ENCODE measurements around the gene MIAT.

- TF ChIP-seq, protein P1, sequence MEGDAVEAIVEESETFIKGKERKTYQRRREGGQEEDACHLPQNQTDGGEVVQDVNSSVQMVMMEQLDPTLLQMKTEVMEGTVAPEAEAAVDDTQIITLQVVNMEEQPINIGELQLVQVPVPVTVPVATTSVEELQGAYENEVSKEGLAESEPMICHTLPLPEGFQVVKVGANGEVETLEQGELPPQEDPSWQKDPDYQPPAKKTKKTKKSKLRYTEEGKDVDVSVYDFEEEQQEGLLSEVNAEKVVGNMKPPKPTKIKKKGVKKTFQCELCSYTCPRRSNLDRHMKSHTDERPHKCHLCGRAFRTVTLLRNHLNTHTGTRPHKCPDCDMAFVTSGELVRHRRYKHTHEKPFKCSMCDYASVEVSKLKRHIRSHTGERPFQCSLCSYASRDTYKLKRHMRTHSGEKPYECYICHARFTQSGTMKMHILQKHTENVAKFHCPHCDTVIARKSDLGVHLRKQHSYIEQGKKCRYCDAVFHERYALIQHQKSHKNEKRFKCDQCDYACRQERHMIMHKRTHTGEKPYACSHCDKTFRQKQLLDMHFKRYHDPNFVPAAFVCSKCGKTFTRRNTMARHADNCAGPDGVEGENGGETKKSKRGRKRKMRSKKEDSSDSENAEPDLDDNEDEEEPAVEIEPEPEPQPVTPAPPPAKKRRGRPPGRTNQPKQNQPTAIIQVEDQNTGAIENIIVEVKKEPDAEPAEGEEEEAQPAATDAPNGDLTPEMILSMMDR (IDR thresholded peaks at IDR 0.05) = no peak
- no peak for TF ChIP-seq JUNB (IDR thresholded peaks at IDR 0.05)
- TF ChIP-seq CHD2 (IDR thresholded peaks at IDR 0.05; ENCODE audit: low read length, partially characterized antibody) = no peak
- TF ChIP-seq, protein P2, sequence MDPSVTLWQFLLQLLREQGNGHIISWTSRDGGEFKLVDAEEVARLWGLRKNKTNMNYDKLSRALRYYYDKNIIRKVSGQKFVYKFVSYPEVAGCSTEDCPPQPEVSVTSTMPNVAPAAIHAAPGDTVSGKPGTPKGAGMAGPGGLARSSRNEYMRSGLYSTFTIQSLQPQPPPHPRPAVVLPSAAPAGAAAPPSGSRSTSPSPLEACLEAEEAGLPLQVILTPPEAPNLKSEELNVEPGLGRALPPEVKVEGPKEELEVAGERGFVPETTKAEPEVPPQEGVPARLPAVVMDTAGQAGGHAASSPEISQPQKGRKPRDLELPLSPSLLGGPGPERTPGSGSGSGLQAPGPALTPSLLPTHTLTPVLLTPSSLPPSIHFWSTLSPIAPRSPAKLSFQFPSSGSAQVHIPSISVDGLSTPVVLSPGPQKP (IDR thresholded peaks at IDR 0.05; ENCODE audit: low read depth, low read length) = no peak
- no peak for TF ChIP-seq KDM5A (IDR thresholded peaks at IDR 0.05)
- no peak for TF ChIP-seq MYC (IDR thresholded peaks at IDR 0.05; ENCODE audit: borderline replicate concordance, low read length)
- no peak for TF ChIP-seq RFX5 (IDR thresholded peaks at IDR 0.05)
- TF ChIP-seq TP53 (CRISPR knock-in tag; IDR thresholded peaks at IDR 0.05) = no peak
Measured at GRCh38 chr22:26680485-26680884, 23.1 kb downstream of the MIAT start.

All from A549 (cell line).